ENCODE data around the gene GRB7.

Gene GRB7

GRCh38 chr17:39794249-39794970 is 56.7 kb downstream of the GRB7 start:
- DNase-seq (ENCODE audit: insufficient read length, low spot score) (peak; percentile 53), FAIRE-seq (peak; percentile 100)
